ENCODE data around the gene KLF17.
A peak's percentile ranks its signal among the peaks of the same experiment; 100 is the strongest.
"Not testable (repeated sequence)": the region's sequence is repeated elsewhere in the genome, so short reads cannot be mapped to it uniquely, and the experiment has no call there.

The KLF17 gene

GRCh38 chr1:44108241-44108640 lies 10.4 kb upstream of the KLF17 start:
- peak; percentile 4 for DNase-seq (ENCODE audit: low read depth)
- H3K4me3 ChIP-seq (ENCODE audit: low read depth, low read length): no peak overlapping the region
- in situ Hi-C loops (cut with HindIII; ENCODE audit: low sequenced_read_pairs): no loop called here
- TF ChIP-seq CTCF (IDR thresholded peaks at IDR 0.05; ENCODE audit: low read depth, low read length, missing control alignments): no peak

GRCh38 chr1:44108971-44109370 lies 9.7 kb upstream of the KLF17 start:
- in situ Hi-C loops (cut with HindIII; ENCODE audit: low sequenced_read_pairs): no loop called here
- TF ChIP-seq CTCF (IDR thresholded peaks at IDR 0.05; ENCODE audit: low read depth, low read length, missing control alignments): no peak
- DNase-seq (ENCODE audit: low read depth): no peak
- no peak overlapping the region for H3K4me3 ChIP-seq (ENCODE audit: low read depth, low read length)

GRCh38 chr1:44110916-44111315 lies 7.7 kb upstream of the KLF17 start:
- in situ Hi-C loops (cut with HindIII; ENCODE audit: low sequenced_read_pairs): no loop called here

GRCh38 chr1:44111861-44112260 lies 6.8 kb upstream of the KLF17 start:
- TF ChIP-seq CTCF (IDR thresholded peaks at IDR 0.05; ENCODE audit: low read depth, low read length, missing control alignments): no peak
- in situ Hi-C loops (cut with HindIII; ENCODE audit: low sequenced_read_pairs): no loop called here
- no peak for DNase-seq (ENCODE audit: low read depth)
- no peak overlapping the region for H3K4me3 ChIP-seq (ENCODE audit: low read depth, low read length)

More at GRCh38 chr1:44110916-44111315, 7.7 kb upstream of the KLF17 start:
- no peak for TF ChIP-seq CTCF (IDR thresholded peaks at IDR 0.05; ENCODE audit: low read depth, low read length, missing control alignments)
- no peak overlapping the region for H3K4me3 ChIP-seq (ENCODE audit: low read depth, low read length)
- DNase-seq (ENCODE audit: low read depth): no peak

GRCh38 chr1:44112486-44112885 lies 6.1 kb upstream of the KLF17 start:
- no peak overlapping the region for H3K4me3 ChIP-seq (ENCODE audit: low read depth, low read length)
- no peak for TF ChIP-seq CTCF (IDR thresholded peaks at IDR 0.05; ENCODE audit: low read depth, low read length, missing control alignments)
- DNase-seq (ENCODE audit: low read depth): no peak
- in situ Hi-C loops (cut with HindIII; ENCODE audit: low sequenced_read_pairs): no loop called here

- TF ChIP-seq CTCF (IDR thresholded peaks at IDR 0.05; ENCODE audit: low read depth, low read length, missing control alignments): no peak
- in situ Hi-C loops (cut with HindIII; ENCODE audit: low sequenced_read_pairs): no loop called here
- H3K4me3 ChIP-seq (ENCODE audit: low read depth, low read length): no peak overlapping the region
- no peak for DNase-seq (ENCODE audit: low read depth)
Measured at GRCh38 chr1:44113095-44113609, 5.5 kb upstream of the KLF17 start.

GRCh38 chr1:44114098-44114497 lies 4.5 kb upstream of the KLF17 start:
- DNase-seq (ENCODE audit: low read depth): no peak

GRCh38 chr1:44117272-44117671 lies 1.3 kb upstream of the KLF17 start:
- in situ Hi-C loops (cut with HindIII; ENCODE audit: low sequenced_read_pairs); DNase-seq (ENCODE audit: low read depth); H3K4me3 ChIP-seq (ENCODE audit: low read depth, low read length): not testable (repeated sequence)

More at GRCh38 chr1:44114098-44114497, 4.5 kb upstream of the KLF17 start:
- H3K4me3 ChIP-seq (ENCODE audit: low read depth, low read length): no peak overlapping the region
- no peak for TF ChIP-seq CTCF (IDR thresholded peaks at IDR 0.05; ENCODE audit: low read depth, low read length, missing control alignments)
- in situ Hi-C loops (cut with HindIII; ENCODE audit: low sequenced_read_pairs): no loop called here

All from astrocyte of the cerebellum (primary cell).